ENCODE data around the gene GFOD2.
A peak's percentile ranks its signal among the peaks of the same experiment; 100 is the strongest.

GFOD2 gene

DNA sequence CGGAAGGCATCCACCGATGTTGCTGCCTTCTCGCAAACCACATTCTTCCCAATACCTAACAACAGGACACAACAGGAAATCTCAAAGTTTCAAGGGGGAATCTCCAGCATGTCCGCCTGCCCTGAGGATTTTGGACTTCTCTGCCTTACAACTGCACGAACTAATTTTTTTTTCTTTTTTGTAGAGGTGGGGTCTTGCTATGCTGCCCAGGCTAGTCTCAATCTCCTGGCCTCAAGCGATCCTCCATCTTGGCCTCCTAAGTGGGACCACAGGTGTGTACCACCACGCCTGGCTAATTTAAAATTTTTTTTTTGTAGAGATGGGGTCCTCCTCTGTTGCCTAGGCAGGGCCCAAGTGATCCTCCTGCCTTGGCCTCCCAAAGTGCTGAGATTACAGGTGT, 43.1 kb downstream of the GFOD2 start:
- TF ChIP-seq, protein P1, sequence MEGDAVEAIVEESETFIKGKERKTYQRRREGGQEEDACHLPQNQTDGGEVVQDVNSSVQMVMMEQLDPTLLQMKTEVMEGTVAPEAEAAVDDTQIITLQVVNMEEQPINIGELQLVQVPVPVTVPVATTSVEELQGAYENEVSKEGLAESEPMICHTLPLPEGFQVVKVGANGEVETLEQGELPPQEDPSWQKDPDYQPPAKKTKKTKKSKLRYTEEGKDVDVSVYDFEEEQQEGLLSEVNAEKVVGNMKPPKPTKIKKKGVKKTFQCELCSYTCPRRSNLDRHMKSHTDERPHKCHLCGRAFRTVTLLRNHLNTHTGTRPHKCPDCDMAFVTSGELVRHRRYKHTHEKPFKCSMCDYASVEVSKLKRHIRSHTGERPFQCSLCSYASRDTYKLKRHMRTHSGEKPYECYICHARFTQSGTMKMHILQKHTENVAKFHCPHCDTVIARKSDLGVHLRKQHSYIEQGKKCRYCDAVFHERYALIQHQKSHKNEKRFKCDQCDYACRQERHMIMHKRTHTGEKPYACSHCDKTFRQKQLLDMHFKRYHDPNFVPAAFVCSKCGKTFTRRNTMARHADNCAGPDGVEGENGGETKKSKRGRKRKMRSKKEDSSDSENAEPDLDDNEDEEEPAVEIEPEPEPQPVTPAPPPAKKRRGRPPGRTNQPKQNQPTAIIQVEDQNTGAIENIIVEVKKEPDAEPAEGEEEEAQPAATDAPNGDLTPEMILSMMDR (conservative IDR thresholded peaks at IDR 0.05) = no peak
- peak overlapping the region; percentile 58 for H3K27ac ChIP-seq

DNA sequence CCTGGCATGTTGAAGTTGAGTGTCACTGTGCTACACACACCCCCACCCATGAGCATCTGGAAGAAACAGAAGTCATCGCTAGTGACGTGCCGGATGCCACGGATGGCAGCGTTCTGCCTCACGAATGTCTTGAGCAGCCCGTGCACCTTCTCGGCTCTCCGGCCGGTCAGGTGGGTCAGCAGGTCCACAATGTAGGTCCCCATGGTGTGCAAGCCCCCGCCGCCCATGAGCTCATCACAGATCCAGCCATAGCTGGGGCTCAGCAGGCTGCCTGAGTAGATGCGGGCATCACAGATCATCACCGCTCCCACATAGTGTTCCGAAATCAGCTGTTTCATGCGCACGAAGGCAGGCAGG, 43.6 kb downstream of the GFOD2 start:
- TF ChIP-seq, protein P1 (conservative IDR thresholded peaks at IDR 0.05) = no peak

DNA sequence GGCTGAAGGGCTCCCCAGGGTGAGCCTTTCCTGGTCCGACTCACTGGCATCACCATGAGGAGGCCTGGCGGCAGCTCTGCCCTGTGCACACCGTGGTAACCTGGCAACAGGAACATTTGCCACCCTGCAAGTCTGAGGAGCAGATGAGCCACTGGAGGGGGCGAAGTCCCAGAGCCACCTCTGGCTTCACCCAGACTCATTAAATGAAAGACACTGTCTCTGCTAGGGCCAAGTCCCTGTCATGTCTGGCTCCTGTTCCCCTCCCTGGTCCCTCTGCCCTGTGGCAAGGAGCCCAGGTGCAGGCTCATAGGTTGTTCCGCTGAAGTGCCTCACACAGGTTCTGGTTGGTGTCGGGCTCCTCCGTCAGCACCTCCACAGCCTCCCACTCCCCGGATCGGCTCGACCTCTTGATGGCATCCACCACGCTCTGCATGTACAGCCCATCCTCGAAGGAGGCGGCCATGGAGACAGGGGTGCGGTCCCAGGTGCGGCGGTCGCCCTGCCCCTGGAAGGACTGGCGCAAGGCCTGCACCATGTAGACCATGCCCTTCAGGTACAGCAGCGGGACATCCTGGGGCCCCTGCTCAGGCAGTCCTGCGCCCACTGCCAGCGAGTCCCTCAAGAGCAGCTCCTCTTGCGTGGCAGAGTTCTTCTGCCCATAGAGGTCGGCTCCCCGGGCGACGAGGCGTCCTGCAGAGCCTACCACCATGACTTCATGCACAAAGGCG, 44.1 kb downstream of the GFOD2 start:
- TF ChIP-seq, protein P1 (conservative IDR thresholded peaks at IDR 0.05) = no peak

More for the DNA sequence above, 43.6 kb downstream of the GFOD2 start:
- peak overlapping the region; percentile 58; the same call in 1 of the 2 replicates for H3K27ac ChIP-seq

DNA sequence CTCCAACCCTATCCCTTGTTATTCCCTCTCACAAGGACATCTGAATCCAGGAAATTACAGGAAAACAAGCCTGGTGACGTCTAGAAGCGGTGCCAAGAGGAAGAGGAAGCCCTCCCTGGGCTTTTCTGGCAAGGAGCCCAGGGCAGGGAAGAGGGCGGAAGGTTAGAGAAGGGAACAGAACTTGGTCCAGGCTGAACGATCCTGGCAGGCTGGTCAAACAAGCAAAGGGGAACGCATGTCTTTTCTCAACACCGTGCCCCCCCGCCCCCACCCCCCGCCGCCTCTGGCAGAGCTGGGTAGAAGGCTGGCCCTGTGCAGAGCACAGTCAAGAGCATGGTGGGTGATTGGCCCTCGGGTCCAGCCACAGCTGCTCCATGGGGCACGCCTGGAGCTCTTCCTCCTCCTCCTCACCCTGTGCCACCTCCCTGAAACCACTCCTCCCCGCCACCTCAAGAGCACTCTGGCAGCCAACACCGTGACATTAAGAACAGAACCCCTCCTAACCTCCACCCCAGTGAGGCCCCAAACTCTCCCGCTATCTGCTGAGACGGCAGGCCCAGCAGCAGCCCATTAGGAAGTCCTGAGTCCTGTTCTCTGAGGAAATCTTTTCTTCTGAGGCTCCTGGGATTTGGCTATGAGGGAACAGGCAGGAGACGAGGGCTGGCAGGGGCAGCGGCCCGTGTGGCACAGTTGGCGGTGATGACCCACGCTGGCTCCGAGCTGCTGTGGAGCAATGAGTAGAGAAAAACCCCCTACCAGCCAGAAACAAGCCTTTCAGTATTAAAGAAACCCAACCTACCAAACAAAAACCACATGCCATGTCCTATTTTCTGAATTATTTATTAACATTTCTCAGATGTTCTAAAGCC, 45.2 kb downstream of the GFOD2 start:
- H3K27ac ChIP-seq = peak overlapping the region; percentile 71
- TF ChIP-seq, protein P1 (conservative IDR thresholded peaks at IDR 0.05) = no peak

More for the DNA sequence above, 44.1 kb downstream of the GFOD2 start:
- no peak overlapping the region for H3K27ac ChIP-seq

DNA sequence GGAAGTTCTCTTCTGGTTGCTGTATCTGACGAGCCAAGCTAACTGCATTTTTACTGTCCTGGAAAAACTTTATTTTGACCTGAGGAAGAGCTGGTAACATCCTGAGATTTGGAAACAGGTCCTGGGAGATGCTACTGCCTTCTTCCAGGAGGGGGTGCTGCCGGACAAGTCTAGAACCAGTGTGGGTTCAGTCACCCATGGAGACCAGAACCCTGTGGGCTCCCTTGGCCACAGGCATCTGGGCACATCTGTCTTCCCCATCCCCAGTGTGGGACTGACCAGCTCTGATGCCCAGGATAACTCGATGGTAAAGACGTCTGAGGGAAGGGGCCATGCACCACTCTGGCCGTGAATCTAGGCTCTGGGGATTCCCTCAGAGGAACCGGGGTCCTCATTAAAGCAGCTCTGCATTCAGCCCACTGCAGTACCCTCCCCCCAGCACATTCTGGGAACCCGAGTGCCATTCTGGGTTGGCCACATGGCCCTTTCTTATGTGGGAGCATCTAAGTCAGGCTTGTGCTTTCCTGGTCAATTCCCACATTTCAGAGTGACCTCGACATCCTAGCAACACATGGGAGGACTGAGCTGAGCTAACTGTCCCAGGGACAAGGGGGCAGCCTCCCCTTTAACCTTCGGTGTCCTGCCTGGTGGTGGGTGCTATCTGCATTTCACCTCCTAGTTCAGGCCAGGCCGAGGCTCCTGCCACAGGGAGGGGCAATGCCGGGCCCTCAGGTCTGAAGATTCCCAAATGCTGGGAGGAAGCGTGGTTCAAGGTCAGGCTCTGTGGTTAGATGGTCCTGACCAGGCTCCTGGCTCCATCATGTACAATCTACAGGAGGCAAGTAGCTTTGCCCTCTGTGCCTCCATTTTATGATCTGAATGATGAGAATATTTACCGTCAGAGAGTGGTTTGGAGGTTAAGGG, 46.1 kb downstream of the GFOD2 start:
- H3K27ac ChIP-seq = peak overlapping the region; percentile 71
- TF ChIP-seq, protein P1 (conservative IDR thresholded peaks at IDR 0.05) = peak; percentile 69

DNA sequence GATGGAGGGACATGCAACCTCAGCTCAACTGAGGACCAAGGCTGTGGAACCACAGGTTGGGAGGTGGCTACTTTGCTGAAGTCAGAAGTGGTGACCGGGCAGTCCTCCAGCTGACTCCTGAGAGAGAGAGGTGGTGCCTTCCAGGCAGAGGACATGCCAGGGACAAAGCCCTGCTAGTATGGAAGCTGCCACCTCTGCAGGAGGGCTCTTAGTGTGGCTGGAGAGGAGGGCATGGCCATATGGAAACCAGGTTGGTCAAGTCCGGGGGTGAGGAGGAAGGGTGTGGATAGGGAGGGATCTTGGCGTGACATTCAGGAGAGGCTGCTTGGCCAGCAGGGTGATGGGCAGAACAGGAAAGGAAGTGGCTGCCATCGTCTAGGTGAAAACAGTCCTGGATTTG, 46.8 kb downstream of the GFOD2 start:
- peak overlapping the region; percentile 71 for H3K27ac ChIP-seq

More for the DNA sequence above, 46.8 kb downstream of the GFOD2 start:
- TF ChIP-seq, protein P1 (conservative IDR thresholded peaks at IDR 0.05) = no peak

Data from VCaP (cell line).